Fibroblast of upper back skin (primary cell): Measurements from ENCODE around the gene ETF1.

Experiments used
- DNase-seq: peaks from one replicate; pipeline ENCODE4 v3.0.0-alpha.2; 2013

ETF1 gene

GRCh38 chr5:138459311-138459933 lies 83.6 kb downstream of the ETF1 start:
- DNase-seq, result no peak

GRCh38 chr5:138458856-138459255 lies 84.2 kb downstream of the ETF1 start:
- no peak for DNase-seq

GRCh38 chr5:138458384-138458783 lies 84.7 kb downstream of the ETF1 start:
- DNase-seq, result no peak

DNA sequence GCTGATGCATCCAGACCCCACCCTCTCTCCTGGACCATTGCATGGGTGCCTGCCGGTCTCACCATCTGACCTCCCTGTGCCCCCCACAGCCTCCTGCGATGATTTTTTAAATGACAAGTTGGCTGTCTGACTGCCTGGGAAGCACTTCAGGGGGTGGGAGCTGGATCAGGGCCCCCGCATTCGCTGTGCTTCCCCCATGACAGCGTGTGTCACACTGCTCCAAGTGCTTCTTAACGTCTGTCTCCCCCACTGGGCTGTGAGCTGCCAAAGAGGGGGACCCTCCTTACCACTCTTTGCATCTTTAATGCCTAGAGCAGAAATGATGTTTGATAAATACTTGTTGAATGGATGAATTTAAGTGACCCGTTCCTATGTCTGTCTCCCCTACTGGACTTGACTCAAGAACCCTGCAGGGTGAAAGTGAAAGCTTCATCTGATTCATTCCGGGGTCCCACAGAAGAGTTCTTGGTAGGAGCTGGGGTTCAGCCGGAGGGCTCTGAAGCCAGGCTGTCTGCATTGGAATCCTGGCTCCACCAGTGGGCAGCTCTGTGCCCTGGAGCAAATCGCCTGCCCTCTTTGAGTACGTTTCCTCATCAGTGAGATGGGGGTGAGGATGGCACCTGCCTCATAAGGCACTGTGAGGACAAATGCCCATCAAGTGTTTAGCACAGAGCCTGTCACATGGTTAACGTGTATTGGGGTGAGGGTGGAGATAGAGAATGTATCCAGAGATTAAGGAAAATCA lies 85.3 kb downstream of the ETF1 start:
- no peak for DNase-seq
